ENCODE data around the gene TDRD3.

The TDRD3 gene

DNA sequence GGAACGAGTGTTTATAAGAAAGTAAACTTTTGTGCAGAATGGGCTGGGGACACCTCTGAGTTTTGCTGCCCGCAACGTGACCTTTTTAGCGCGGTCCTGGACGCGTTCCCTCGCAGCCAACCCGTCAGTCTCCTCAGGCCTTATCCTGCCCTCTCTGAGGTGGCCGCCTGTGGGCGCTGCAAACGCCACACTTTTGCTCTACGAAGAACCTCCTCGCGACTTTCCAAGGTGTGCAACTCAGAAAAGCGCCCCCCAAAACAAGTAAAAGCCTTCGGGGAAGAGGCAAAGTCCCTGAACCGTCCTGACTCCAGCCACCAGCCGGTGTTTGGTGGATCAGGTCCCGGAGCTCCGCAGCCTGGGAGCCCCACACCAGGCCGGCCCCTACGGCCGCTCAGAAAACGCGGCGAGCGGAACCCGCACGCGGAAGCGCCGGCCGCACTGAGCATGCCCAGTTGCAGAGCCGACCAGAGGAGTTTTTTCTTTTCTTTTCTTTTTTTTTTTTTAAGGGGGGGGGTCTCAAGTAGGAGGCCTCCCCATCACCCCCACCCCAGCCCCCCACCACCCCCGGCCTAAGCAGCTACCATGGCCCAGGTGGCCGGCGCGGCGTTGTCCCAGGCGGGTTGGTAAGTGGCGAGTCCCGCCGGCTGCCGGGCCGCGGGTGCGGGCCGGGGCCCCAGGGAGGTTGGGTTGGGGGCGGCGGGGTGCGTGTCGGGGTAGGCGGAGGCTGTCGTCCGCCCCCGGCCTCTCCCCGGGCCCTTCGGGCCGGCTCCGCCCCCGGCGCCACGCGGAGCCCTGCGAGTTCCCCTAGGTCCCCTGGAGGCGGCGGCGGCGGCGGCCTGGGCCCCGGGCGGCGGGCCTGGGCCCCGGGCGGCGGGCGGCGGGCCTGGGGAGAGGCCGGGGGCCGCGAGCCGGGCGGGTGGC lies at the start of gene TDRD3:
TDRD3 (plus strand) TSS at position 438 of the 921 bp plus-strand sequence; CDS start at position 583, 145 bp downstream.
- H3K27me3 ChIP-seq (ENCODE audit: control insufficient read depth, insufficient read depth, low read length): no peaks in the 10 kb centered on the region
- no peaks in the 10 kb centered on the region for H3K9me3 ChIP-seq (ENCODE audit: control insufficient read depth, insufficient read depth, low read length)
- H3K9ac ChIP-seq (ENCODE audit: low read depth, low read length): peak within 1 kb of the TSS; percentile 79
- H3K4me1 ChIP-seq (ENCODE audit: control insufficient read depth, insufficient read depth, low read length): peaks cover 26% of the 10 kb centered on the region
- H3K36me3 ChIP-seq (ENCODE audit: control insufficient read depth, insufficient read depth, low read length): no peaks in the 10 kb centered on the region
- H3K4me3 ChIP-seq (ENCODE audit: low read depth, low read length): peak within 1 kb of the TSS; percentile 96
- peak within 1 kb of the TSS; percentile 95 for H3K27ac ChIP-seq (ENCODE audit: low read depth, low read length)

- H3K9ac ChIP-seq (ENCODE audit: low read depth, low read length): no peak overlapping the region
- H3K36me3 ChIP-seq (ENCODE audit: control insufficient read depth, insufficient read depth, low read length): no peaks in the 10 kb centered on the region
- no peak overlapping the region for H3K27ac ChIP-seq (ENCODE audit: low read depth, low read length)
- no peak overlapping the region for H3K4me3 ChIP-seq (ENCODE audit: low read depth, low read length)
- H3K27me3 ChIP-seq (ENCODE audit: control insufficient read depth, insufficient read depth, low read length): no peaks in the 10 kb centered on the region
- H3K9me3 ChIP-seq (ENCODE audit: control insufficient read depth, insufficient read depth, low read length): peaks cover 3% of the 10 kb centered on the region; the same call in 1 of the 2 replicates
- H3K4me1 ChIP-seq (ENCODE audit: control insufficient read depth, insufficient read depth, low read length): no peaks in the 10 kb centered on the region
These were observed 49.3 kb upstream of the TDRD3 start for GRCh38 chr13:60347690-60348089.

DNA sequence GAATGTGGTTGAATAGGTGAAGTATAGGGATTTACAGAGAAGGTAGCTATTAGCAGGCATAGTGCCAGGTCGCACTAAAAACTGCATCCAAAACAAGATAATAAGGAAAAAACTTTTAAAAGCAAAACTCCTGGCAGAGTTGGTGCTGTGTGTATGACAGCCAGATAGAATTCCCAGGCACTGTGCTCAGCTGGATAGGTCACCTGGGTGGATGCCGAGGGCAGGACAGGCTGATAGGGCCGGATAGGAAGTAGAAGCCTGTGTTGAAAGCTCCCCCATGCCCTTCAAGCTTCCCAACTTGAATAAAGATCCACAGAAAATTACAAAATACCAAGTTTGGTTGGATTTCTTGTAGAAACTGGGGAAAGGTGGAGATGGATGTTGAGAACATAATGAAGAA lies 48.9 kb upstream of the TDRD3 start:
- Histone ChIP-seq H3K27ac (ENCODE audit: low read depth, low read length) (no peak overlapping the region), H3K4me3 (ENCODE audit: low read depth, low read length) (no peak overlapping the region), H3K9ac (ENCODE audit: low read depth, low read length) (no peak overlapping the region), H3K36me3 (ENCODE audit: control insufficient read depth, insufficient read depth, low read length) (no peaks in the 10 kb centered on the region), H3K4me1 (ENCODE audit: control insufficient read depth, insufficient read depth, low read length) (no peaks in the 10 kb centered on the region), H3K9me3 (ENCODE audit: control insufficient read depth, insufficient read depth, low read length) (peaks cover 3% of the 10 kb centered on the region; the same call in 1 of the 2 replicates), H3K27me3 (ENCODE audit: control insufficient read depth, insufficient read depth, low read length) (no peaks in the 10 kb centered on the region)

DNA sequence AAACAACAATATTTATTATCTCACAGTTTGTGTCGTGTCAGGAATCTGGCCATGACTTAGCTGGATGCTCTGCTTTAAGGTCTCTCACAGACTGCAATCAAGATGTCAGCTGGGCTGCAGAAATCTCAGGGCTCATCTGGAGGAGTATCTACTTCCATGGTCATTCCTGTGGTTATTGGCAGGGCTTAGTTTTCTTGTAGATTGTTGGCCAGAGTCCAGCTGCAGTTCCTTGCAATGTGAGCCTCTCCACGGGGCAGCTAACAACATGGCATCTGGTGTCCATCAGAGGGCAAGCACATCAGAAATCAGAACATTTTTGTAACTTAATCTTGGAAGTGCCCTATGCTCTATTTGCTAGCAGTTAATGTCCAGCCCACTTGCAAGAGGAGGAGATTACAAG lies 45.7 kb upstream of the TDRD3 start:
- Histone ChIP-seq H3K9me3 (ENCODE audit: control insufficient read depth, insufficient read depth, low read length) (peaks cover 3% of the 10 kb centered on the region; the same call in 1 of the 2 replicates), H3K4me3 (ENCODE audit: low read depth, low read length) (no peak overlapping the region), H3K36me3 (ENCODE audit: control insufficient read depth, insufficient read depth, low read length) (no peaks in the 10 kb centered on the region), H3K4me1 (ENCODE audit: control insufficient read depth, insufficient read depth, low read length) (peaks cover 5% of the 10 kb centered on the region; the same call in 1 of the 2 replicates), H3K9ac (ENCODE audit: low read depth, low read length) (no peak overlapping the region), H3K27ac (ENCODE audit: low read depth, low read length) (no peak overlapping the region), H3K27me3 (ENCODE audit: control insufficient read depth, insufficient read depth, low read length) (no peaks in the 10 kb centered on the region)

- peaks cover 5% of the 10 kb centered on the region; the same call in 1 of the 2 replicates for H3K4me1 ChIP-seq (ENCODE audit: control insufficient read depth, insufficient read depth, low read length)
- no peak overlapping the region for H3K27ac ChIP-seq (ENCODE audit: low read depth, low read length)
- H3K27me3 ChIP-seq (ENCODE audit: control insufficient read depth, insufficient read depth, low read length): no peaks in the 10 kb centered on the region
- H3K9me3 ChIP-seq (ENCODE audit: control insufficient read depth, insufficient read depth, low read length): peaks cover 3% of the 10 kb centered on the region; the same call in 1 of the 2 replicates
- H3K4me3 ChIP-seq (ENCODE audit: low read depth, low read length): no peak overlapping the region
- H3K36me3 ChIP-seq (ENCODE audit: control insufficient read depth, insufficient read depth, low read length): no peaks in the 10 kb centered on the region
- no peak overlapping the region for H3K9ac ChIP-seq (ENCODE audit: low read depth, low read length)
These were observed 45.0 kb upstream of the TDRD3 start for GRCh38 chr13:60351855-60352615.

GRCh38 chr13:60352644-60353043 lies 44.4 kb upstream of the TDRD3 start:
- no peak overlapping the region for H3K4me3 ChIP-seq (ENCODE audit: low read depth, low read length)
- H3K36me3 ChIP-seq (ENCODE audit: control insufficient read depth, insufficient read depth, low read length): no peaks in the 10 kb centered on the region
- H3K27ac ChIP-seq (ENCODE audit: low read depth, low read length): no peak overlapping the region
- H3K27me3 ChIP-seq (ENCODE audit: control insufficient read depth, insufficient read depth, low read length): no peaks in the 10 kb centered on the region
- H3K9me3 ChIP-seq (ENCODE audit: control insufficient read depth, insufficient read depth, low read length): peaks cover 3% of the 10 kb centered on the region; the same call in 1 of the 2 replicates
- H3K4me1 ChIP-seq (ENCODE audit: control insufficient read depth, insufficient read depth, low read length): peaks cover 5% of the 10 kb centered on the region; the same call in 1 of the 2 replicates
- H3K9ac ChIP-seq (ENCODE audit: low read depth, low read length): no peak overlapping the region

DNA sequence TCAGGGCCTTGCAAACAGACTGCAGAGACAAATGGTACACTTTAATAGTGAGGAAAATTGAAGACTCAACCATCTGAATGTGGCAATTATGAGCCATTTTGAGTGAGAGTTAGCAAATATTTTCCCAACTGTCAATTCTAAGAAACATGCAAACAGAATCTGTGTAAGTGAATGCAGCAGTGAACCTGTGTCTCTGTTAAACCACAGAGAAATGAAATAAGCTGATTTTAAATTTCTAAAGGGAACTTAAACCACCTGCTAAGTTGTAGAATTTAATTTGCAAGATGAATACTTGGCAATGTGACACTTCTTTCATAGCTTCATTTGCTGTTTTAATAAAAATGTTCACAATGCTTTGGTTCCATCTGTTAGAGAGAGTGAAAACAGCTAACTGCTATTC lies 42.0 kb upstream of the TDRD3 start:
- H3K4me1 ChIP-seq (ENCODE audit: control insufficient read depth, insufficient read depth, low read length): peaks cover 5% of the 10 kb centered on the region; the same call in 1 of the 2 replicates
- no peaks in the 10 kb centered on the region for H3K36me3 ChIP-seq (ENCODE audit: control insufficient read depth, insufficient read depth, low read length)
- H3K27me3 ChIP-seq (ENCODE audit: control insufficient read depth, insufficient read depth, low read length): no peaks in the 10 kb centered on the region
- H3K9ac ChIP-seq (ENCODE audit: low read depth, low read length): no peak overlapping the region
- H3K27ac ChIP-seq (ENCODE audit: low read depth, low read length): no peak overlapping the region
- H3K4me3 ChIP-seq (ENCODE audit: low read depth, low read length): no peak overlapping the region
- peaks cover 3% of the 10 kb centered on the region; the same call in 1 of the 2 replicates for H3K9me3 ChIP-seq (ENCODE audit: control insufficient read depth, insufficient read depth, low read length)

DNA sequence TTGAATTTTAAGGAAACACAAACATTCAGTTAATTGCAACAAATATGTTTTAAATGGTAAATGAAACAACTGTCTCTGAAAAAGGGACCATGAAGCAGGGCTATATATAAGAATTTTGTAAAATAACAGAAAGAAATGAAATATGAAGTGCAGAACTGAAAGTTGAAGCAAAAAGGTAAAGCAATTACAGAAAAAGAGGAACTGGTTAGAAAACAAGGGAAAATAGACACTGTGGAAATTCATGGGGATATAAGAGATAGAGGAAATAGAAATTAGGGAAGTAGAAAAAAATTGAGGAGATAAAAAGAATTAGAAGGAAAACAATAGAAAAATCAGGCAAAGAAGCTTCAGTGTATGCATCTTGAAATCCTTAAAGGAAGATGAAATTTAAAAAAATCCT lies 40.0 kb upstream of the TDRD3 start:
- Histone ChIP-seq H3K9ac (ENCODE audit: low read depth, low read length) (no peak overlapping the region), H3K4me1 (ENCODE audit: control insufficient read depth, insufficient read depth, low read length) (peaks cover 5% of the 10 kb centered on the region; the same call in 1 of the 2 replicates), H3K9me3 (ENCODE audit: control insufficient read depth, insufficient read depth, low read length) (peaks cover 3% of the 10 kb centered on the region; the same call in 1 of the 2 replicates), H3K4me3 (ENCODE audit: low read depth, low read length) (no peak overlapping the region), H3K36me3 (ENCODE audit: control insufficient read depth, insufficient read depth, low read length) (no peaks in the 10 kb centered on the region), H3K27ac (ENCODE audit: low read depth, low read length) (no peak overlapping the region), H3K27me3 (ENCODE audit: control insufficient read depth, insufficient read depth, low read length) (no peaks in the 10 kb centered on the region)

GRCh38 chr13:60358453-60358852 lies 38.6 kb upstream of the TDRD3 start:
- H3K9me3 ChIP-seq (ENCODE audit: control insufficient read depth, insufficient read depth, low read length): no peaks in the 10 kb centered on the region
- no peak overlapping the region for H3K9ac ChIP-seq (ENCODE audit: low read depth, low read length)
- no peak overlapping the region for H3K27ac ChIP-seq (ENCODE audit: low read depth, low read length)
- H3K4me3 ChIP-seq (ENCODE audit: low read depth, low read length): no peak overlapping the region
- H3K4me1 ChIP-seq (ENCODE audit: control insufficient read depth, insufficient read depth, low read length): peaks cover 5% of the 10 kb centered on the region; the same call in 1 of the 2 replicates
- no peaks in the 10 kb centered on the region for H3K36me3 ChIP-seq (ENCODE audit: control insufficient read depth, insufficient read depth, low read length)
- no peaks in the 10 kb centered on the region for H3K27me3 ChIP-seq (ENCODE audit: control insufficient read depth, insufficient read depth, low read length)

GRCh38 chr13:60363288-60363687 lies 33.7 kb upstream of the TDRD3 start:
- no peaks in the 10 kb centered on the region for H3K9me3 ChIP-seq (ENCODE audit: control insufficient read depth, insufficient read depth, low read length)
- H3K4me1 ChIP-seq (ENCODE audit: control insufficient read depth, insufficient read depth, low read length): no peaks in the 10 kb centered on the region
- H3K4me3 ChIP-seq (ENCODE audit: low read depth, low read length): no peak overlapping the region
- H3K27ac ChIP-seq (ENCODE audit: low read depth, low read length): no peak overlapping the region
- no peak overlapping the region for H3K9ac ChIP-seq (ENCODE audit: low read depth, low read length)
- no peaks in the 10 kb centered on the region for H3K27me3 ChIP-seq (ENCODE audit: control insufficient read depth, insufficient read depth, low read length)
- no peaks in the 10 kb centered on the region for H3K36me3 ChIP-seq (ENCODE audit: control insufficient read depth, insufficient read depth, low read length)
